ENCODE measurements around the gene SPRTN. TPM values are rescaled to one million over a fixed set of nuclear protein-coding genes. Genes with fewer than 3 reads are reported as not detected.

SPRTN gene
- total and polyA plus RNA-seq, 4 donors = 2.1 to 8.9 (median 6.5) TPM

GRCh38 chr1:231404318-231404717 is 66.2 kb downstream of the SPRTN start:
- H3K4me1 ChIP-seq (ENCODE audit: control insufficient read depth in 4 of 4, insufficient read depth in 4 of 4, low read length in 3 of 4) = peaks cover 3 to 26% (median 26%) of the 10 kb centered on the region in 4 donors
- WGBS = 94% methylated on average over 2 of the region's 2 CpGs
- TF ChIP-seq EGR1 (IDR thresholded peaks at IDR 0.05; ENCODE audit: low read depth in 2 of 2) (no peak), MAX (IDR thresholded peaks at IDR 0.05) (no peak), CTCF (IDR thresholded peaks at IDR 0.05; ENCODE audit: low read depth, low read length, missing input control) (no peak), YY1 (IDR thresholded peaks at IDR 0.05) (no peak)
- H3K9me3 ChIP-seq (ENCODE audit: control insufficient read depth in 4 of 4, low read length in 3 of 4) = no peaks in the 10 kb centered on the region
- no peaks in the 10 kb centered on the region for H3K36me3 ChIP-seq (ENCODE audit: control insufficient read depth in 4 of 4, insufficient read depth in 3 of 4, low read depth in 1 of 4, low read length in 3 of 4)
- H3K4me3 ChIP-seq (ENCODE audit: low read depth in 1 of 3, low read length in 3 of 3) = no peak overlapping the region
- no peak for DNase-seq (ENCODE audit: low spot score)
- H3K9ac ChIP-seq (ENCODE audit: low read depth in 1 of 2, low read length in 2 of 2) = no peak overlapping the region
- H3K27ac ChIP-seq (ENCODE audit: low read depth in 1 of 2, low read length in 2 of 2) = no peak overlapping the region
- no peaks in the 10 kb centered on the region for H3K27me3 ChIP-seq (ENCODE audit: control insufficient read depth in 4 of 4, insufficient read depth in 4 of 4, low read length in 3 of 4)

Other genes starting within 250 kb of the SPRTN start
- under 1 TPM; under 0.01 to 0.05 TPM for gene TRIM67, start 176.2 kb upstream of the SPRTN start, total RNA-seq
- gene TRIM67, start 176.2 kb upstream of the SPRTN start, polyA plus RNA-seq = not detected
- gene GNPAT, start 97.1 kb upstream of the SPRTN start, total RNA-seq = 10 to 100 TPM; 25.3 to 32.0 TPM
- 10 to 100 TPM; 14.7 to 20.1 TPM for gene GNPAT, start 97.1 kb upstream of the SPRTN start, polyA plus RNA-seq
- gene EXOC8, start 441 bp upstream of the SPRTN start, total RNA-seq = 10 to 100 TPM; 12.2 to 13.4 TPM
- 1 to 10 TPM; 1.6 to 2.8 TPM for gene EXOC8, start 441 bp upstream of the SPRTN start, polyA plus RNA-seq
- 10 to 100 TPM; 26.1 to 44.8 TPM for gene EGLN1, start 84.0 kb downstream of the SPRTN start, total RNA-seq
- 10 to 100 TPM in 1 of 2 donors, 1 to 10 TPM in 1; 7.2 to 18.4 TPM for gene EGLN1, start 84.0 kb downstream of the SPRTN start, polyA plus RNA-seq
- gene TSNAX, start 190.4 kb downstream of the SPRTN start, total RNA-seq = 10 to 100 TPM; 24.8 to 25.4 TPM
- gene TSNAX, start 190.4 kb downstream of the SPRTN start, polyA plus RNA-seq = 10 to 100 TPM; 12.8 to 14.4 TPM